Thoracic aorta (tissue), 2 donors: ENCODE measurements around the gene SMCHD1. TPM values are rescaled to one million over a fixed set of nuclear protein-coding genes. Genes with fewer than 3 reads are reported as not detected.
"Not testable (repeated sequence)": the region's sequence is repeated elsewhere in the genome, so short reads cannot be mapped to it uniquely, and the experiment has no call there.

Experiments
- ATAC-seq: fragments of 150-250 bp; one replicate; pipeline ENCODE4 v1.8.0; 2017; ENCODE audit warnings: low read depth; ENCODE audit not compliant: insufficient number of reproducible peaks, low FRiP score
- DNase-seq: peaks from one replicate; pipeline ENCODE4 v3.0.0-alpha.2; 2020; ENCODE audit warnings: low spot score
- H3K27ac ChIP-seq, 2 donors: fragments of 200-600 bp; sonication (generic); 1 replicate in 1 of 2; 2 replicates in 1 of 2; pipeline ENCODE4 v1.5.1; 2016; ENCODE audit warnings: mild to moderate bottlenecking in 2 of 2, moderate library complexity in 2 of 2
- H3K27me3 ChIP-seq: fragments of 200-600 bp; sonication (generic); replicated peaks from 2 replicates; pipeline ENCODE4 v1.6.0; 2016; ENCODE audit warnings: mild to moderate bottlenecking; ENCODE audit not compliant: insufficient read depth
- H3K36me3 ChIP-seq: fragments of 200-600 bp; sonication (generic); one replicate; pipeline ENCODE4 v1.5.1; 2016
- H3K4me1 ChIP-seq, 2 donors: fragments of 200-600 bp; sonication (generic); 1 replicate in 1 of 2; 2 replicates in 1 of 2; pipeline versions ENCODE4 v1.5.1 to v1.6.0; 2016; ENCODE audit warnings: low read depth in 2 of 2, mild to moderate bottlenecking in 1 of 2; ENCODE audit not compliant: control insufficient read depth in 1 of 2
- H3K4me3 ChIP-seq: fragments of 200-600 bp; sonication (generic); 2 replicates; pipeline ENCODE4 v1.5.1; 2016; ENCODE audit warnings: mild to moderate bottlenecking
- H3K9me3 ChIP-seq: fragments of 200-600 bp; sonication (generic); 2 replicates; pipeline ENCODE4 v1.5.1; 2016
- total RNA-seq, 2 donors: library from RNA; depleted of rRNA; stranded (reverse); fragments of >200 nt; gene quantifications; one replicate each; pipeline versions ENCODE4 v1.1.0 to v1.2.3, GENCODE V29; 2016
- TF ChIP-seq, protein P1 (sequence below): fragments of 200-600 bp; sonication (generic); IDR thresholded peaks from one replicate; pipeline ENCODE4 v1.5.1; 2019; ENCODE audit warnings: antibody characterized with exemption

The SMCHD1 gene
- total RNA-seq, 2 donors from 2014 or later = 73.8 to 107 TPM

DNA sequence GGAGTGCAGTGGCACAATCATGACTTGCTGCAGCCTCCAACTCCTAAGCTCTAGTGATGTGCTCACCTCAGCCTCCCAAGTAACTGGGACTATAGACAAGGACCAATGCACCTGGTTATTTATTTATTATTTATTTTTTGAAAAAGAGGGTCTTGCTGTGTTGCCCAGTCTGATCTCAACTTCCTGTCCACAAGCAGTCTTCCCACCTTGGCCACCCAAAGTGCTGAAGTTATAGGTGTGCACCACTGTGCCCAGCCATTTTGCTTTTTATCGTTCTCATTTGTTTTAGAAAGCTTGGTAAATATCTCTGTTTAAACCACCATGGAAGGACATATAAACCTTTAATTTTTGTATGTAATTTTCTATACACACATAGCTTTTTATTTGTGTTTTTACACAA lies 74.2 kb downstream of the SMCHD1 start:
- ATAC-seq = no peak
- peaks cover 31% of the 10 kb centered on the region for H3K36me3 ChIP-seq

DNA sequence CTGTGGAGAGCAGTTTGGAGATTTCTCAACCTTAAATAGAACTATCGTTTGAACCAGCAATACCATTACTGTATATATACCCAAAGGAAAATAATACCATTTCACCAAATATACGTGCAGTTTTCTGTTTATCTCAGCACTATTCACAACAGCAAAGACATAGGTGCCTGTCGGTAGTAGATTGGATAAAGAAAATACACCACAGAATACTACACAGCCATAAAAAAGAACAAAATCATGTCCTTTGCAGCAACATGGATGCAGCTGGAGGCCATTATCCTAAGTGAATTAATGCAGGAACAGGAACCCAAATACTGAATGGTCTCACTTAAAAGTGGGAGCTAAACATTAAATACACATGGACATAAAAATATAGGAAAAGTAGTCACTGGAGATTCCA lies 81.3 kb downstream of the SMCHD1 start:
- Histone ChIP-seq H3K9me3 (no peaks in the 10 kb centered on the region), H3K27me3 (no peaks in the 10 kb centered on the region), H3K4me3 (no peak overlapping the region), H3K4me1 (no peaks in the 10 kb centered on the region), H3K27ac (no peak overlapping the region), H3K36me3 (peaks cover 21% of the 10 kb centered on the region)
- ATAC-seq (no peak), DNase-seq (no peak)
- TF ChIP-seq, protein P1, sequence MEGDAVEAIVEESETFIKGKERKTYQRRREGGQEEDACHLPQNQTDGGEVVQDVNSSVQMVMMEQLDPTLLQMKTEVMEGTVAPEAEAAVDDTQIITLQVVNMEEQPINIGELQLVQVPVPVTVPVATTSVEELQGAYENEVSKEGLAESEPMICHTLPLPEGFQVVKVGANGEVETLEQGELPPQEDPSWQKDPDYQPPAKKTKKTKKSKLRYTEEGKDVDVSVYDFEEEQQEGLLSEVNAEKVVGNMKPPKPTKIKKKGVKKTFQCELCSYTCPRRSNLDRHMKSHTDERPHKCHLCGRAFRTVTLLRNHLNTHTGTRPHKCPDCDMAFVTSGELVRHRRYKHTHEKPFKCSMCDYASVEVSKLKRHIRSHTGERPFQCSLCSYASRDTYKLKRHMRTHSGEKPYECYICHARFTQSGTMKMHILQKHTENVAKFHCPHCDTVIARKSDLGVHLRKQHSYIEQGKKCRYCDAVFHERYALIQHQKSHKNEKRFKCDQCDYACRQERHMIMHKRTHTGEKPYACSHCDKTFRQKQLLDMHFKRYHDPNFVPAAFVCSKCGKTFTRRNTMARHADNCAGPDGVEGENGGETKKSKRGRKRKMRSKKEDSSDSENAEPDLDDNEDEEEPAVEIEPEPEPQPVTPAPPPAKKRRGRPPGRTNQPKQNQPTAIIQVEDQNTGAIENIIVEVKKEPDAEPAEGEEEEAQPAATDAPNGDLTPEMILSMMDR = no peak

More for the DNA sequence above, 74.2 kb downstream of the SMCHD1 start:
- Histone ChIP-seq H3K4me3 (no peak overlapping the region), H3K4me1 (no peaks in the 10 kb centered on the region), H3K27ac (no peak overlapping the region), H3K27me3 (no peaks in the 10 kb centered on the region), H3K9me3 (no peaks in the 10 kb centered on the region)
- TF ChIP-seq, protein P1 = no peak
- no peak for DNase-seq

GRCh38 chr18:2740082-2740481 lies 84.6 kb downstream of the SMCHD1 start:
- ATAC-seq, H3K27me3 ChIP-seq, DNase-seq, H3K4me1 ChIP-seq, H3K4me3 ChIP-seq, H3K27ac ChIP-seq, H3K9me3 ChIP-seq: not testable (repeated sequence)
- H3K36me3 ChIP-seq = peaks cover 14% of the 10 kb centered on the region

- no peak for ATAC-seq
- Histone ChIP-seq H3K4me1 (no peaks in the 10 kb centered on the region), H3K27ac (no peak overlapping the region), H3K9me3 (no peaks in the 10 kb centered on the region), H3K27me3 (no peaks in the 10 kb centered on the region), H3K4me3 (no peak overlapping the region), H3K36me3 (peaks cover 14% of the 10 kb centered on the region)
- DNase-seq = no peak
- TF ChIP-seq, protein P1 = no peak
These were observed 90.7 kb downstream of the SMCHD1 start for GRCh38 chr18:2746274-2746673.

- Histone ChIP-seq H3K4me1 (no peaks in the 10 kb centered on the region), H3K27ac (no peak overlapping the region), H3K36me3 (peaks cover 28% of the 10 kb centered on the region), H3K27me3 (no peaks in the 10 kb centered on the region), H3K4me3 (no peak overlapping the region), H3K9me3 (no peaks in the 10 kb centered on the region)
- ATAC-seq = no peak
- TF ChIP-seq, protein P1 = no peak
- no peak for DNase-seq
These were observed 102.8 kb downstream of the SMCHD1 start for GRCh38 chr18:2758309-2758708.

DNA sequence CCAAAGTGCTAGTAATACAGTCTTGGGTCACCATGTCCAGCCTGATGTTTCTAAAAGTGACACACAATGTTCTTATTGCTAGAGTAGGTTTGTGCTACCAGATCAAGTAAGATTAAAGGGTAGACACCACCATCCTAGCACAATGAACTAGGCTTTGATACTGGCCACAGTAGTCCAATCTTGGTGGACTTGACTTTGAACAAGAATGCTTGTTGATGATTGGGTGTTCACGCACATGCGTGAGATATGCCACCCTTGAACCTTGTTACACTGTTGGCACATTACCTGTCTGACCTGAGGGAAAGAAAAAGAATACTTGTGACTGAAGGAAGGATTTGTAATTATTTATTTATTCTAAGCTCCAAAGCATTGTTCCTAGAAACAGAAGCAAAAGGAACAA lies 119.1 kb downstream of the SMCHD1 start:
- TF ChIP-seq, protein P1 = no peak
- no peaks in the 10 kb centered on the region for H3K9me3 ChIP-seq
- ATAC-seq (no peak), DNase-seq (no peak)
- peaks cover 41% of the 10 kb centered on the region for H3K36me3 ChIP-seq
- no peak overlapping the region for H3K27ac ChIP-seq
- no peaks in the 10 kb centered on the region for H3K4me1 ChIP-seq
- H3K4me3 ChIP-seq = no peak overlapping the region
- H3K27me3 ChIP-seq = no peaks in the 10 kb centered on the region
